HL-60/S4 treated with phorbol 12-myristate 13-acetate at 8.2 ng/mL for 4 days and 3 days (cell line): ENCODE data around the gene LYPD1.

Source experiments
- in situ Hi-C: fragments of 300-500 bp; cut with MboI; formaldehyde crosslinking; loops from 2 replicates; pipeline ENCODE4 v1.15.0; 2022; ENCODE audit warnings: low sequenced_read_pairs

LYPD1 gene

GRCh38 chr2:132638313-132639040 lies 31.5 kb downstream of the LYPD1 start:
- in situ Hi-C loops, result no loop called here

- in situ Hi-C loops, result no loop called here
These were observed 33.7 kb downstream of the LYPD1 start for GRCh38 chr2:132636346-132636745.

GRCh38 chr2:132633635-132634034 lies 36.4 kb downstream of the LYPD1 start:
- in situ Hi-C loops, result no loop called here

GRCh38 chr2:132632000-132632649 lies 37.9 kb downstream of the LYPD1 start:
- in situ Hi-C loops, result no loop called here

- in situ Hi-C loops, result no loop called here
These were observed 42.5 kb downstream of the LYPD1 start for GRCh38 chr2:132627536-132627935.

GRCh38 chr2:132623096-132623839 lies 46.7 kb downstream of the LYPD1 start:
- in situ Hi-C loops, result no loop called here

- in situ Hi-C loops, result no loop called here
These were observed 48.7 kb downstream of the LYPD1 start for GRCh38 chr2:132621131-132621875.

- in situ Hi-C loops, result no loop called here
These were observed 49.9 kb downstream of the LYPD1 start for GRCh38 chr2:132620115-132620514.

- in situ Hi-C loops, result no loop called here
These were observed 51.3 kb downstream of the LYPD1 start for GRCh38 chr2:132618734-132619133.

- in situ Hi-C loops, result no loop called here
These were observed 52.0 kb downstream of the LYPD1 start for GRCh38 chr2:132617989-132618388.

- in situ Hi-C loops, result no loop called here
These were observed 54.5 kb downstream of the LYPD1 start for GRCh38 chr2:132615329-132616085.

GRCh38 chr2:132611719-132612118 lies 58.3 kb downstream of the LYPD1 start:
- in situ Hi-C loops, result no loop called here

- in situ Hi-C loops, result no loop called here
These were observed 60.7 kb downstream of the LYPD1 start for GRCh38 chr2:132609101-132609890.

GRCh38 chr2:132608311-132608710 lies 61.7 kb downstream of the LYPD1 start:
- in situ Hi-C loops, result no loop called here

- in situ Hi-C loops, result no loop called here
These were observed 62.4 kb downstream of the LYPD1 start for GRCh38 chr2:132607426-132608090.

- in situ Hi-C loops, result no loop called here
These were observed 63.4 kb downstream of the LYPD1 start for GRCh38 chr2:132606649-132607048.

- in situ Hi-C loops, result no loop called here
These were observed 64.5 kb downstream of the LYPD1 start for GRCh38 chr2:132605236-132606180.

GRCh38 chr2:132604561-132604960 lies 65.4 kb downstream of the LYPD1 start:
- in situ Hi-C loops, result no loop called here
